C4-2B (cell line): ENCODE results near the gene TGFBR3.

Experiments
- H3K27ac ChIP-seq: fragments of 450-650 bp; 2 replicates; pipeline ENCODE4 v1.5.1; 2017
- ZFX ChIP-seq: fragments of 450-650 bp; IDR thresholded peaks from 2 replicates; pipeline ENCODE4 v1.6.1; 2017
- TF ChIP-seq, protein P1 (sequence below): fragments of 450-650 bp; conservative IDR thresholded peaks from 2 replicates; pipeline ENCODE4 v1.5.1; 2017; ENCODE audit warnings: mild to moderate bottlenecking

Gene TGFBR3

DNA sequence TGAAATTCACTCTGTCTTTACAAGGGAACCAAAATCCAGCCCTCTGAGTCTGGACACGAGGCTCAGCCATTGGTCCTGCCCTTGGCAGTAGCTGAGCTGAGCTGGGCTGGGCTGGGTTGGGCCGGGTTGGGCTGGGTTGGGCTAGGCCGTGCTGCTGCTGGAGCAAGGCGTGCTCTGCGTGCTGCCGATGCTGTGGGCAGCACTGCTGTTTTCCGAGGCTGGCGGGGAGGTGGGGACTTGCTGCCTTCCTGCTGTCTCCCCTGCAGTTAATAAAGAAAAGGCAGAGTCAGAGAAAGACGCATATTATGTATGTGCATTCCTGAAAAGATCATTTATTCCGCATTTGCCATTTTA is 202.4 kb downstream of the TGFBR3 start:
- TF ChIP-seq, protein P1, sequence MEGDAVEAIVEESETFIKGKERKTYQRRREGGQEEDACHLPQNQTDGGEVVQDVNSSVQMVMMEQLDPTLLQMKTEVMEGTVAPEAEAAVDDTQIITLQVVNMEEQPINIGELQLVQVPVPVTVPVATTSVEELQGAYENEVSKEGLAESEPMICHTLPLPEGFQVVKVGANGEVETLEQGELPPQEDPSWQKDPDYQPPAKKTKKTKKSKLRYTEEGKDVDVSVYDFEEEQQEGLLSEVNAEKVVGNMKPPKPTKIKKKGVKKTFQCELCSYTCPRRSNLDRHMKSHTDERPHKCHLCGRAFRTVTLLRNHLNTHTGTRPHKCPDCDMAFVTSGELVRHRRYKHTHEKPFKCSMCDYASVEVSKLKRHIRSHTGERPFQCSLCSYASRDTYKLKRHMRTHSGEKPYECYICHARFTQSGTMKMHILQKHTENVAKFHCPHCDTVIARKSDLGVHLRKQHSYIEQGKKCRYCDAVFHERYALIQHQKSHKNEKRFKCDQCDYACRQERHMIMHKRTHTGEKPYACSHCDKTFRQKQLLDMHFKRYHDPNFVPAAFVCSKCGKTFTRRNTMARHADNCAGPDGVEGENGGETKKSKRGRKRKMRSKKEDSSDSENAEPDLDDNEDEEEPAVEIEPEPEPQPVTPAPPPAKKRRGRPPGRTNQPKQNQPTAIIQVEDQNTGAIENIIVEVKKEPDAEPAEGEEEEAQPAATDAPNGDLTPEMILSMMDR: no peak
- no peak for TF ChIP-seq ZFX
- no peak overlapping the region for H3K27ac ChIP-seq

DNA sequence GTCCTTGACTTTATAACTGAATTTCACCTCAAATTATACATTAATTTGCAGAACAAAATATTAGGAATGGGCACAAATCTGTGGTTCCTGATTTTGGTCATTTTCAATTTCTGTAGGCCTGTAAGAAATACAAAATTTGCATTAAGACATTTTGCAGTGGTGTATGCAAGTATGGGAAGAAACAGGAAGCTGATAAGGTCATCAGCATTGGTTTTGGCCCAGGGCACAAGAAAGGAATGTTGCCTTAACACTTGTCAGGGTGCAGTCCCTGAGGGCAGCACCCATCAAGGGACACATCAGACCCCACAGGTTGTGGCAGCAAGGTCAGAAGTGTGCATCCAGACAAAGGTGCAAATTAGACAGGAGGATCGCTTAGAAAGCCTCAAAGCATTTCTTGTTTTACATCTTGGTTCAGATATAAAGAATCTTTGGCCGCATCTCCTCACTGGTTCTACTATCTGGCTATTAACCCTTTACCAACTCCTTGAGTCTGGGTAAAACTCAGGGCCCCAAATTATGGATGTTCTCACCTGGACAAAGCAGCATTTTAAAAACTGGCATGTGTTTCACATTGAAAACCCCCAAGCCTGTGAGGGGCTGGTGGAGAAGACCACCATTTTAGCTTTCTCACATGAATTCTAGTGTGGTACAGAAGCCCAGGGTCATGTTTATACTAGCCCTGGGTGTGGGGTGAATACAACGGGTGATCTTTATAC is 202.9 kb downstream of the TGFBR3 start:
- TF ChIP-seq, protein P1: no peak
- no peak for TF ChIP-seq ZFX

DNA sequence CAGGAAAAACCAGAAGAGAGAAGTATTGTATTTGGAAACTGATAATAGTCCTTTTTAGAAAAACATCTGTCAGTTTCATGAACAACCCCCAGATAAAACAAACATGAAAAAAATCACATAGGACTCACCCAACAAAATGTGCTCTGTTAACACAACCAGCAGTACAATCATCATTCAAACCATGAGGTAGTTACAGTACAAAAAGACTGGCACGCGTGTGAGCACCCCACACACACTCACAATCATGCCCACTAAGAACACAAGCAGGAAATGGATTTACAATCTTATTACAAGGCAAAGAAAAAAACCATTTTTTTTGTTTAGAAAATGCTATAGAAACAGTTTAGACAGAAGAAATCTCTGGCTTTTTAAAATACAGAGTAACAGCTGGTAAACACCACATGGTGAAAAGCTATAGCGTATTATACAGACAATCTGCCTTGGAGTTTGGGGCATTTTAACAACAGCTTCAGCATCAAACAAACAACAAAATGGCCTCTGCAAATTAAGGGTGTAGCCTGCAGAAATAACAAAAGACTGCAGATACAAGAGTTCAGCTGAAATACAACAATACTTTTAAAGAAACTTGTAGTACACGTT is 205.3 kb downstream of the TGFBR3 start:
- no peak overlapping the region for H3K27ac ChIP-seq
- TF ChIP-seq ZFX: no peak
- TF ChIP-seq, protein P1: no peak

More for the DNA sequence above, 202.9 kb downstream of the TGFBR3 start:
- H3K27ac ChIP-seq: no peak overlapping the region

DNA sequence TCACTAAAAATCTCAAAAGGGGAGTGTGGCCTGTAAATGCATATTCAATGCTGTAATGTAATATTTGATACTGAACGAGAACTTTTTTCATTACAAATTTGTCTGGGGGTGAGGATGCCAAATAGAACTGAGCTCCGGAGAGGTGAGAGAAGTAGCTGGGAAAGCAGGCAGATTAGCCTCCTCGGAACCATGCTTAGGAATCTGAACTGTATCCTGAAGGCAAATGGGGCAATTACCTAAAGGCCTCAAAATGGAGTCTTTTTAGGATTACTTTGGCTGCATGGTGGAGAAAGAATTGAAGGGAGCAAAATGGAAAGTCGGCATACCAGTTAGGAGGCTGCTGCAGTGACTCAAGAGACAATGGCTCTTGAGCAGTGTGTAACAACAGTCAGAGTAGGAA is 206.5 kb downstream of the TGFBR3 start:
- no peak for TF ChIP-seq ZFX
- TF ChIP-seq, protein P1: no peak
- H3K27ac ChIP-seq: no peak overlapping the region

DNA sequence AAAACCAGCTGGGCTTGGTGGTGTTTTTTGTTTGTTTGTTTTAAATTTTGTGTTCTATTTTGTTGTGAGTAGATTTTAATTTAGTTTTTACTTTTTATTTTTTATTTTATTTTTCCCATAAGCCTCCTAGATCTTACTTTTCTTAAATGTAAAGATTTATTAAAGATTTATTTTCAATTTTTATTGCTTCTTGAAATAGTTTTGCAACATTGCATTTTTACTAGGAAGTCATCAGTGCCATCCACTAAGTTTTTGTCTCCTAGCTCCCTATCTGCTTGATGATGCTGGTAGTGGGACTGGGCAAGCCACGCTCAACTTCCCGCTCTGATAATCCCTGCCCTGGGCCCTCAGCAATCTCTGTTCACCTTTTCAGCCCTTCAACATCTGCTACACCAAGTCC is 209.9 kb downstream of the TGFBR3 start:
- H3K27ac ChIP-seq: no peak overlapping the region
- TF ChIP-seq, protein P1: no peak
- no peak for TF ChIP-seq ZFX

DNA sequence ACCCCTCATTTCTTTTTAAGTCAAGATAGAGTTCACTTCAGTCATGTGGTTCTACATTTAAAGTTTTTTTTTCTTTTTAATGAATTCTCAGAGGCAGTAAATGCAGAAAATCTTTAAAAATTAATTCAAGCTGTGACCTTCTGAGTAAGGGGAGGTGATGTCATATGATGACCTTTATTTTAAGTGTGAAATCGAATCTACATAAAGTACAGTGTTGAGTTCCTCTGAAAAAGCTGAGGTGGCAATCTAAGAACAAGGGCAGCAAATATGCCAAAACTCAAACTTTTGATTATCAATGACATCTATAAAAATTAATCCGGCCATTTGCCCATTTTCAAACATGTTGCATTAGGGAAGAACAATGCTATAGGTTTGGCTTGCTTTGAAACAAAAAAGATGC is 211.8 kb downstream of the TGFBR3 start:
- no peak for TF ChIP-seq ZFX
- TF ChIP-seq, protein P1: no peak

DNA sequence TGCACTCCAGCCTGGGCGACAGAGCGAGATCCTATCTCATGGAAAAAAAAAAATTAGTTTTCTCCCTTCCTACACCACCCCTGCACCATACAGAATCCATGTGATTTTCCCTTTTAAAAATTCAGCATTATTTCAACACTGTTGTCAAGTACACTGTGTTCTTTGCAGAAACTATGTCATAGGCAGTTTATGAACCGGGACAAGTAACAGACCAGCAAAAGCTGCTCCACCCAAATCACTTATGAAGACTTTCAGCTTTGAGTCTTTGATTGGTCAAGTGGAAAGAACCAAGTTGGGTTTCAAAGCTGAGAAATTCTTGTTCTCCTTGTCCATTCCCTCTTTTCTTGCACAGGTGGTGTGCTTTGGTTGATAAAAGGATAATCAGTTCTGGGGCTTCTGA is 212.3 kb downstream of the TGFBR3 start:
- H3K27ac ChIP-seq: no peak overlapping the region
- TF ChIP-seq ZFX: no peak
- TF ChIP-seq, protein P1: no peak

More for the DNA sequence above, 211.8 kb downstream of the TGFBR3 start:
- no peak overlapping the region for H3K27ac ChIP-seq
